ENCODE measurements around the gene CFAP299.
"Not testable (repeated sequence)": the region's sequence is repeated elsewhere in the genome, so short reads cannot be mapped to it uniquely, and the experiment has no call there.

The CFAP299 gene

GRCh38 chr4:80613470-80613869 lies 277.9 kb downstream of the CFAP299 start:
- DNase-seq = no peak

- DNase-seq = no peak
Observed at GRCh38 chr4:80614319-80614718, 278.8 kb downstream of the CFAP299 start.

- DNase-seq = no peak
Observed at GRCh38 chr4:80615099-80615498, 279.6 kb downstream of the CFAP299 start.

- DNase-seq = no peak
Observed at GRCh38 chr4:80619070-80619674, 283.6 kb downstream of the CFAP299 start.

GRCh38 chr4:80631861-80632260 lies 296.3 kb downstream of the CFAP299 start:
- no peak for DNase-seq

GRCh38 chr4:80637190-80637589 lies 301.7 kb downstream of the CFAP299 start:
- DNase-seq = no peak

GRCh38 chr4:80646061-80646460 lies 310.5 kb downstream of the CFAP299 start:
- no peak for DNase-seq

GRCh38 chr4:80655662-80656061 lies 320.1 kb downstream of the CFAP299 start:
- no peak for DNase-seq

- DNase-seq = not testable (repeated sequence)
Observed at GRCh38 chr4:80670118-80670517, 334.6 kb downstream of the CFAP299 start.

GRCh38 chr4:80678413-80678812 lies 342.9 kb downstream of the CFAP299 start:
- no peak for DNase-seq

GRCh38 chr4:80680934-80681333 lies 345.4 kb downstream of the CFAP299 start:
- DNase-seq = no peak

GRCh38 chr4:80685214-80685613 lies 349.7 kb downstream of the CFAP299 start:
- no peak for DNase-seq

- DNase-seq = not testable (repeated sequence)
Observed at GRCh38 chr4:80687736-80688135, 352.2 kb downstream of the CFAP299 start.

GRCh38 chr4:80694171-80694570 lies 358.6 kb downstream of the CFAP299 start:
- no peak for DNase-seq

GRCh38 chr4:80705311-80705710 lies 369.8 kb downstream of the CFAP299 start:
- DNase-seq = no peak

GRCh38 chr4:80709082-80709869 lies 373.7 kb downstream of the CFAP299 start:
- DNase-seq = peak in 3 of 6 experiments; percentile 53 to 63 (median 56)

GRCh38 chr4:80710748-80711451 lies 375.4 kb downstream of the CFAP299 start:
- DNase-seq = no peak

GRCh38 chr4:80711956-80712355 lies 376.4 kb downstream of the CFAP299 start:
- DNase-seq = no peak

- DNase-seq = no peak
Observed at GRCh38 chr4:80713409-80713808, 377.9 kb downstream of the CFAP299 start.

GRCh38 chr4:80717204-80717603 lies 381.7 kb downstream of the CFAP299 start:
- no peak for DNase-seq

- DNase-seq = no peak
Observed at GRCh38 chr4:80726471-80726870, 390.9 kb downstream of the CFAP299 start.

GRCh38 chr4:80730158-80730557 lies 394.6 kb downstream of the CFAP299 start:
- no peak for DNase-seq

- DNase-seq = no peak
Observed at GRCh38 chr4:80731436-80731835, 395.9 kb downstream of the CFAP299 start.

GRCh38 chr4:80732010-80732409 lies 396.5 kb downstream of the CFAP299 start:
- no peak for DNase-seq

Data from stimulated activated naive CD4-positive, alpha-beta T cell (primary cell).